GM12801 (cell line): ENCODE results near the gene RHBDD1.

Experiments
- TF ChIP-seq, protein P1 (sequence below): IDR thresholded peaks from one replicate; pipeline ENCODE4 v1.5.1; 2011; ENCODE audit warnings: control low read depth; ENCODE audit not compliant: insufficient read length; ENCODE audit errors: extremely low read depth

Gene RHBDD1

GRCh38 chr2:226831266-226831665, 4.6 kb upstream of the RHBDD1 start:
- TF ChIP-seq, protein P1, sequence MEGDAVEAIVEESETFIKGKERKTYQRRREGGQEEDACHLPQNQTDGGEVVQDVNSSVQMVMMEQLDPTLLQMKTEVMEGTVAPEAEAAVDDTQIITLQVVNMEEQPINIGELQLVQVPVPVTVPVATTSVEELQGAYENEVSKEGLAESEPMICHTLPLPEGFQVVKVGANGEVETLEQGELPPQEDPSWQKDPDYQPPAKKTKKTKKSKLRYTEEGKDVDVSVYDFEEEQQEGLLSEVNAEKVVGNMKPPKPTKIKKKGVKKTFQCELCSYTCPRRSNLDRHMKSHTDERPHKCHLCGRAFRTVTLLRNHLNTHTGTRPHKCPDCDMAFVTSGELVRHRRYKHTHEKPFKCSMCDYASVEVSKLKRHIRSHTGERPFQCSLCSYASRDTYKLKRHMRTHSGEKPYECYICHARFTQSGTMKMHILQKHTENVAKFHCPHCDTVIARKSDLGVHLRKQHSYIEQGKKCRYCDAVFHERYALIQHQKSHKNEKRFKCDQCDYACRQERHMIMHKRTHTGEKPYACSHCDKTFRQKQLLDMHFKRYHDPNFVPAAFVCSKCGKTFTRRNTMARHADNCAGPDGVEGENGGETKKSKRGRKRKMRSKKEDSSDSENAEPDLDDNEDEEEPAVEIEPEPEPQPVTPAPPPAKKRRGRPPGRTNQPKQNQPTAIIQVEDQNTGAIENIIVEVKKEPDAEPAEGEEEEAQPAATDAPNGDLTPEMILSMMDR = no peak

DNA sequence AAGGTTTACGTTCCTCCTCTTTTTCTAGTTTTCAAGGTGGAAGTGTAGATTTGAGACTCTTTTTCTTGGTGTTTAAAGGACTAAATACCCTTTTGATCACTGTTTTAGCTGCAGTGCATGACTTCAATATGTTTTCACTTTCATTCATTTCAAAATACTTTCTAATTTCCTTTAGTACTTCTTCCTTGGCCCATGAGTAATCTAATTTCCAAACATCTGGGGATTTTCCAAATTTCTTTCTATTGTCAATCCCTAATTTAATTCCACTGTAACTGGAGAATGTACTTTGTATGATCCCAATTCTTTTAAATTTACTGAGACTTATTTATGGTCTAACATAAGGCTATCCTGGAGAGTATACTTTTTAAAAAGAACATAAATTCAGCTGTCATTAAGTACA, 3.8 kb upstream of the RHBDD1 start:
- TF ChIP-seq, protein P1 = no peak

DNA sequence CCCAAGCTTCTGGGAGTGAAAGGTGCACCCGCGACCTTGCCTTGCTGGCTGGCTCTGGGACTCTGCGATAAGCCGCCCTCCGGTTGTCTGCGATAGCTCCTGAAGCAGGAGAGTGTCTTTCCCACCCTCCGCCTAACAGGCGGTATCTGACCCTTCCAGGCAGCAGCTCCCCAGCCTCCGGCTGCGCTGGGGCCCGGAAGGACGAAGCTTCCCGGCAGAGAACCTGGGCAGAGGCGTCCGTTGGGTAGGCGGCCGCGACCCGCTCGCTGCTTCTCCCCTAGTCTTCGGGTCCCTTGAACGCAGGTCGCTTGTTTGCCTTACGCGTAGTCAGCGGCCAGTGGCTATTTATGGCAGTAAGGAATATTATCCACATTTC, 446 bp upstream of the RHBDD1 start:
- TF ChIP-seq, protein P1 = no peak

DNA sequence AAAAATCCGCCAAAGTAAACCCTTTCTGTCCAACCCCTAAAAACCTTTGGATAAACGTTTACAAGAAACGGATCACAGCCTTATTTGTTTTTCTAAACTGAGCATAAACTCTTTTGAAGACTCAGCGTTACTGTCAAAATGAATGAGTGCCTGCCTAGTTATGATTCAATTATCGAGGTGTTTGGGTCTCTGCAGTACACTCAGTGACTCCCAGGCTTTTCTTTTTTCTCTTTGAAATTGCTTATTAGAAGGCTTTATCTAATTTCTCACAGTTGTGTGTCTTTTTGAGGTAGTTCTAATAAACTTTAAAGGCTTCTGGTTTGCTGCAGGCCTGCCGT, 663 bp downstream of the RHBDD1 start:
- TF ChIP-seq, protein P1 = no peak

- TF ChIP-seq, protein P1 = no peak
These were observed 1.5 kb downstream of the RHBDD1 start for GRCh38 chr2:226837334-226837733.

GRCh38 chr2:226837787-226838603, 2.1 kb downstream of the RHBDD1 start:
- TF ChIP-seq, protein P1 = no peak

GRCh38 chr2:226838722-226839121, 2.9 kb downstream of the RHBDD1 start:
- TF ChIP-seq, protein P1 = no peak
